NCI-H1048 (cell line): ENCODE measurements around the gene DZIP1L.

Experiments used
- DNase-seq: peaks from one replicate; lab custom pipeline; 2025; lab: John Stamatoyannopoulos, UW

The DZIP1L gene

DNA sequence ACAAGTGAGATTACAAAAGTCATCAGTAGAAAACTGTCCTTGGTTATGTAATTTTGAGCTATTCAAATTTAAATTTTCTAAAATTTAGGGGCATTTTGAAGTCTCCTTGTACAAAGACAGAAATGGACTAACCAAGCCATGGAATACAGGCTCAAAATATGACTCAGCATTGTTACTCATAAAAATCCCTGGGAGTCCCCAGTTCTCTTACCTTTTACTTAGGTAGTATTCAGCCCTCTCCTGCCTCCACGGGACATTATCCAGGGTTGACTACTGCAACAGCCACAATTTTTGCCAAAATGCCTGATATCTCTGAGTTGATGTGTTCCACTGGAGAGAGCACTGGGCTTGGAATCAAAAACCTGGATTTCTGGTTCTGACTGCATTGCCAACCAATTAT, 80.5 kb downstream of the DZIP1L start:
- DNase-seq: no peak

GRCh38 chr3:138033202-138033691, 82.2 kb downstream of the DZIP1L start:
- DNase-seq: no peak

DNA sequence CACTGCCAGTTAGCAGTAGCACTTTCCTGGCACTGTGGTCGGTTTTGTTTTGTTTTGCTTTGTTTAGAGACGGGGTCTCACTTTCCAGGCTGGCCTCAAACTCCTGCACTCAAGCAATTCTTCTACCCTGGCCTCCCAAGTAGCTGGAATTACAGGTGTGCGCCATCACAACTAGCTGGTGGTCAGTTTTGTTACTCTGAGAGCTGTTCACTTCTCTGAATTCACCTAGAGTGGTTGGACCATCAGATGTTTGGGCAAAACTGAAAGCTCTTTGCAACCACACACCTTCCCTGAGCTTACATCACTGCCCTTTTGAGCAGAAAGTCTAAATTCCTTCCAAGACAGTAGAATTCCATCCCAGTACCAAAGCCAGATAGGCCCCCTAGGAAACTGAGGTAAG, 82.8 kb downstream of the DZIP1L start:
- no peak for DNase-seq

- DNase-seq: no peak
These were observed 83.9 kb downstream of the DZIP1L start for GRCh38 chr3:138031536-138031935.

DNA sequence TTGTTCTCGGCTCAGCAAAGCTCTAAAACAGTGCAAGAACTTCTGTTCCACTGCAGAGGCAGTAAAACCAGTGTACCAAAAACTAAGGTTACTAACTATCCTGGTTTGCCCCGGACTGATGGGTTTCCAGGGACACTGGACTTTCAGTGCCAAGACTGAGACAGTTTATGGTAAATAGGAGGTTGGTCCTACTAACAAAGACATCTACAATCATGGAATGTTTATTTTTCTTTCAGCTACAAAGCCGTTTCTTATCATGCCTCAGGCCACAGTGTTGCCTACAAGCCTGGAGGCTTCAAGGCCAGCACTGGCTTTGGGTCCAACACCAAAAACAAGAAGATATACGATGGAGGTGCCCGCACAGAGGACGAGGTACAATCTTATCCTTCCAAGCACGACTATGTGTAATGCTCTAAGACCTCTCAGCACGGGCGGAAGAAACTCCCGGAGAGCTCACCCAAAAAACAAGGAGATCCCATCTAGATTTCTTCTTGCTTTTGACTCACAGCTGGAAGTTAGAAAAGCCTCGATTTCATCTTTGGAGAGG, 84.6 kb downstream of the DZIP1L start:
- no peak for DNase-seq

GRCh38 chr3:138027821-138028220, 87.6 kb downstream of the DZIP1L start:
- no peak for DNase-seq

GRCh38 chr3:138025553-138025952, 89.9 kb downstream of the DZIP1L start:
- DNase-seq: no peak

GRCh38 chr3:138023754-138024153, 91.7 kb downstream of the DZIP1L start:
- DNase-seq: no peak

GRCh38 chr3:138019281-138020069, 95.9 kb downstream of the DZIP1L start:
- DNase-seq: no peak

GRCh38 chr3:138016065-138016464, 99.3 kb downstream of the DZIP1L start:
- no peak for DNase-seq

DNA sequence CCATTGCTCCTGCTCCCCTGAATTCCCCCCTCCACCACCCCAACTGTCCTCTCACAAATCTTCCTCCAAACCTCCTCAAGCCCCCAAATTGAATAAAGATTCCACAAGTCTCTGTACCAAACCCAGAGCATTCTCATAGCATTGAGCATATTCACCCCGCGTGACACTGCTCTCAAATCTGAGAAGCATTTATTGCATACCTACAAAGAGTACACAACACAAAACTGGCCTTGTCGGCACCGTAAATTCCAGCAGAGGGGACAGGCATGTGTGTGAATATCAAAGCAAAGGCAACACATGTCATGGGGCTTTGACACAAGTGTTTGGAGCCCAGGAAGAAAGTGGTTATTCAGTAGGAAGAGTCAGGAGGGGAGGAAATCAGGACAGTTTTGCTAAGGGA, 102.9 kb downstream of the DZIP1L start:
- DNase-seq: no peak
